ENCODE results near the gene SCAMP3.

SCAMP3 gene

GRCh38 chr1:155278689-155279160 lies 16.6 kb upstream of the SCAMP3 start:
- no peaks in the 10 kb centered on the region for H3K4me1 ChIP-seq (ENCODE audit: insufficient read depth, poor library complexity, severe bottlenecking)
- no peak overlapping the region for H3K27ac ChIP-seq (ENCODE audit: poor library complexity, severe bottlenecking)
- no peak for DNase-seq (ENCODE audit: low spot score)
- no peaks in the 10 kb centered on the region for H3K9me3 ChIP-seq (ENCODE audit: severe bottlenecking)
- no peak for TF ChIP-seq CTCF (IDR thresholded peaks at IDR 0.05; ENCODE audit: poor library complexity, severe bottlenecking)
- H3K4me3 ChIP-seq (ENCODE audit: severe bottlenecking), result no peak overlapping the region
- no peak for ATAC-seq (ENCODE audit: low read depth)
- H3K36me3 ChIP-seq (ENCODE audit: low read depth), result no peaks in the 10 kb centered on the region
- no peaks in the 10 kb centered on the region for H3K27me3 ChIP-seq (ENCODE audit: insufficient read depth, poor library complexity, severe bottlenecking)

- ATAC-seq (ENCODE audit: low read depth) (peak; percentile 41), DNase-seq (ENCODE audit: low spot score) (no peak)
- Histone ChIP-seq H3K9me3 (ENCODE audit: severe bottlenecking) (no peaks in the 10 kb centered on the region), H3K27ac (ENCODE audit: poor library complexity, severe bottlenecking) (peak overlapping the region; percentile 14), H3K36me3 (ENCODE audit: low read depth) (no peaks in the 10 kb centered on the region), H3K27me3 (ENCODE audit: insufficient read depth, poor library complexity, severe bottlenecking) (no peaks in the 10 kb centered on the region), H3K4me1 (ENCODE audit: insufficient read depth, poor library complexity, severe bottlenecking) (no peaks in the 10 kb centered on the region), H3K4me3 (ENCODE audit: severe bottlenecking) (peak overlapping the region; percentile 53)
- TF ChIP-seq CTCF (IDR thresholded peaks at IDR 0.05; ENCODE audit: poor library complexity, severe bottlenecking), result peak; percentile 17
These were observed 15.9 kb upstream of the SCAMP3 start for GRCh38 chr1:155277902-155278688.

GRCh38 chr1:155277070-155277901 lies 15.1 kb upstream of the SCAMP3 start, which contains the start of gene HCN3:
HCN3 (plus strand) TSS chr1:155277463; CDS start chr1:155277591, 128 bp downstream.
- H3K36me3 ChIP-seq (ENCODE audit: low read depth), result peaks cover under 1% of the 10 kb centered on the region; the same call in 1 of the 2 replicates

GRCh38 chr1:155273343-155274245 lies 11.4 kb upstream of the SCAMP3 start, which contains the start of gene CLK2:
CLK2 (minus strand) TSS chr1:155273504; CDS start chr1:155270977, 2,527 bp downstream.
- Histone ChIP-seq H3K27ac (ENCODE audit: poor library complexity, severe bottlenecking) (peak within 1 kb of the TSS; percentile 85), H3K36me3 (ENCODE audit: low read depth) (peaks cover 36% of the 10 kb centered on the region), H3K9me3 (ENCODE audit: severe bottlenecking) (no peaks in the 10 kb centered on the region), H3K4me3 (ENCODE audit: severe bottlenecking) (peak within 1 kb of the TSS; percentile 62), H3K4me1 (ENCODE audit: insufficient read depth, poor library complexity, severe bottlenecking) (peaks cover 3% of the 10 kb centered on the region), H3K27me3 (ENCODE audit: insufficient read depth, poor library complexity, severe bottlenecking) (no peaks in the 10 kb centered on the region)
- peak; percentile 95 for DNase-seq (ENCODE audit: low spot score)
- peak; percentile 86 for ATAC-seq (ENCODE audit: low read depth)
- no peak for TF ChIP-seq CTCF (IDR thresholded peaks at IDR 0.05; ENCODE audit: poor library complexity, severe bottlenecking)

More at GRCh38 chr1:155277070-155277901, 15.1 kb upstream of the SCAMP3 start, which contains the start of gene HCN3:
- Histone ChIP-seq H3K4me3 (ENCODE audit: severe bottlenecking) (peak within 1 kb of the TSS; percentile 53), H3K9me3 (ENCODE audit: severe bottlenecking) (no peaks in the 10 kb centered on the region), H3K27me3 (ENCODE audit: insufficient read depth, poor library complexity, severe bottlenecking) (no peaks in the 10 kb centered on the region), H3K4me1 (ENCODE audit: insufficient read depth, poor library complexity, severe bottlenecking) (peaks cover under 1% of the 10 kb centered on the region), H3K27ac (ENCODE audit: poor library complexity, severe bottlenecking) (peak within 1 kb of the TSS; percentile 14)
- peak; percentile 93 for TF ChIP-seq CTCF (IDR thresholded peaks at IDR 0.05; ENCODE audit: poor library complexity, severe bottlenecking)
- DNase-seq (ENCODE audit: low spot score) (peak; percentile 95), ATAC-seq (ENCODE audit: low read depth) (peak; percentile 70)

All from RWPE2 (cell line).